Central memory CD4-positive, alpha-beta T cell (primary cell): ENCODE data around the gene C18orf63.

Source experiments
- DNase-seq: peaks from one replicate; pipeline ENCODE4 v3.0.0; 2022

C18orf63 gene

GRCh38 chr18:74381621-74382295 is 66.1 kb downstream of the C18orf63 start:
- DNase-seq: no peak

DNA sequence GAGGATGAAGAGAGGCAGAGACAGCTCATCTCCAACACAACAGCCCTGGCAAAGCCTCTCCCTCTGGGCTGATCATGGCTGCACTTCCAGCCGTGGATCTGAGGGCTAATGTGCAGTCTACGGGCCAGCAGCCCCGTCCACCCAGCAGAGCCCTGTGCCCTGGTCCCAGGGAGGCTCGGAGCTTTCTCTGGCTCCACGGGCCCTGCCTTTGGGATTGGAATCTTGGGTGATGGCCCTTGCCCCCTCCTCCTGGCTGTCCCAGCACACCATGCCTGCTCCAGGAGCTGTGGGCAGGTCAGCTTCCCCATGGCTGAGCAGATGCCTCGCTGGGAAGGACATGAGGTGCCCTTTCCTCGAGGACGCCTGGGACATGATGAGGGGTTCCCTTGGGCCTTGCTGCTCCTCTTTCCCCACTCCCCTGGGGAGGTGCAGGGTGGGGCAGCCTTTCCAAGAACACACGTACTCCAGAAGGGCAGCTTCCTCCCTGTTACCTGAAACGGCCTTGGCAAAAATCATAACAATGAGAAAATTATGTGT is 66.9 kb downstream of the C18orf63 start:
- no peak for DNase-seq

DNA sequence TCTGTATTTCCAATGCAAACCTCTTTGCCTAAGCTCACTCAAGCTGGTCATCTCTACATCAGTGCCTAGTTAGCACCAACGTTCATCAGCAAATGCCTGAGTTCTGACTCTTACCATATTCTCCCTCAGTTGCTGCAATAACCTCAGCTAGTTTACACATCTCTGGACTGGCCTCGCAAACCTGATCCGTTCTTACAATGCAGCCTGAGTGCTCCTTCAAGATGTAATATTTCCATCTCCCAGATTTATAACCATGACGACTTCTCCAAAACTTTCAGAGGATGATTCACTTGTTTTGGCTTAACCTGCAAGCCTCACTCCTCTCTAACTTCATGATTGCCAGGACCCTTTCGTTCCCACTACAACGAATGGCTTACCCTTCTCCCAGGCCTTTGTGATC is 71.7 kb downstream of the C18orf63 start:
- DNase-seq: no peak

- no peak for DNase-seq
These were observed 72.6 kb downstream of the C18orf63 start for GRCh38 chr18:74388227-74388626.

DNA sequence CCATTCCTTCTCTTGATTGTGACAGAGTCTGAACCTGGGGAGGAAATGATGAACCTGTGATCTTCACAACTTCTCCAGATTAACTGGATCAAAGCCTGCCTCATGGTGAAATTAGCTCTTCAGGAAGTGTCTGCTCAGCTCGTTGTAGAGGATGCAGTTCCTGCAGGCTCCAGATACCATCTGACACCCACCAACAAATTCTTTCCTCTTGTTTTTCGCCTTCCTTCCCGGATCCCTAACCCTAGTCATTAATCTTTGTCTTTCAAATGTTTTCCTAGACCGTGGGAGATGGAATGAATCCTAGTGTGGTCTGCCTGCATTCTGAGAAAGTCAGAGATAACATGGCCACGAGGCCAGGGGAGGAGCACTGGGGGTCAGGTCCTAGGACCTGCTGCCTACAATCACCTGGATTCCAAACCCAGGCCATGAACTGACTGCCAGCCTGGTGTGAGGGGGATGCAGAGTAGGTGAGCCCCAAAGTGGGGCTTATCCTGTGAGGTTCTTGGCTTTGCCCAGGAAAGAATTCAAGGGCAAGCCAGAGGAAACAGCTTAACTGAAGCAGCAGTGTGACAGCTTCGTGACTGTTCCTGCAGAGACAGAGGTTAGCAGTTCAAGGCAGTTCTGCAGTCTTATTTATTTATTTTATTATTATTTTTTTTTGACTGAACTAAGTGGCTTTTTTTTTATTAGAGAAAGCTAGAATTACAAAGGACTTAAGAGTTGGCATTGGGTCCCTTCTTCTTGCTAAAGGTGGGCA is 73.7 kb downstream of the C18orf63 start:
- no peak for DNase-seq

DNA sequence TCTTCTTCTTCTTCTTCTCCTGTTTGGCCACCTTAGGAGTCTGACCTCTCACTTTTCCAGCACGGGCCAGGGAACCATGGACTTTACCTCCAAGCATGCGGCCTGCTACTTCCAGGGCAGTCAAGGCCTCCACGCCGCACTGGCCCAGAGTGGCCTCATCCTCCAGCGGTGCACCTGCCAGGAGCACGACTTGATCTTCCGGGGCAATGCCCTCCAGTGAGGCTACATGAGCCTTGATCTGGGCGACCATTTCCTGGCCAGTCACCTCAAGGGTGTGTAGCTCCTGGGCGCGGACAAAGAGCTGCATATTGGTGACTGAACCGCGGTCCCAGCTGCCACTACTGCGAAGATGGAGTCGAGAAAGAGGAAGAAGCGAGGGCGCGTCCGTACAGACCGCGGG is 74.4 kb downstream of the C18orf63 start:
- DNase-seq: no peak

DNA sequence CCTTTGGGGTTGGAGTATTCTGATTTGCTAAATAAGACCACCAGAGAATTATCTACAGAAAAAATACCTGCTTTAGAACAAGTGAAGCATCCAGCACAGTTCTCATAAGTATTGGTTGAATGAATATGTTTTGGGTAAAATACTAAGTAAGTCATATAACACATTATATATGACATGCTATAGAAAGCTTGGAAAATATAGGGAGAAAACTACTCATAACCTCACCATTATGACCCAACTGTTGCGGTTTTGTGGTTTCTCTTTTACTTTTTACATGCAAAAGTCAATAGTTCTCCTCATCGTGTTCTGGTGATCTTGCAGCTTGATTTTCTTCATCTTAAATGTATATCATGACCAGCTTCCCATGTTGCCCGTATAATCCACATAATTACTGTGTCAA is 75.3 kb downstream of the C18orf63 start:
- no peak for DNase-seq

GRCh38 chr18:74392323-74392722 is 76.7 kb downstream of the C18orf63 start:
- DNase-seq: no peak

DNA sequence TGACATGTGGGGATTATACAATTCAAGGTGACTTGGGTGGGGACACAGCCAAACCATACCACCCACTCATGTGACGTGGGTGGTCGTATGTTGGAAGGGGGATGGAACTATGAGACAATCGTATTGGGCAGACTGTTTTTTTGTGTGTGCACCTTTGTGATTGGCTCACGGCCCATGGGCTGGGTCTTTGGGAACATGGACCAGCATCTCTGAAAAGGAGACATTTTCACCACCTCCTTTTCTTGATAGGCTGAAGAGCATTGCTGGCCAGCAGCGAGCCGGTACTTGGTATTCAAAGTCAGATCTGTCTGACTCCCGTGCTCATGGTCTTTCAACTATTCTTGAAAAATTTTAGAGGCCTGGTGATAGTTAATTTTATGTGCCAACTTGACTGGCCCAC is 79.4 kb downstream of the C18orf63 start:
- DNase-seq: no peak

DNA sequence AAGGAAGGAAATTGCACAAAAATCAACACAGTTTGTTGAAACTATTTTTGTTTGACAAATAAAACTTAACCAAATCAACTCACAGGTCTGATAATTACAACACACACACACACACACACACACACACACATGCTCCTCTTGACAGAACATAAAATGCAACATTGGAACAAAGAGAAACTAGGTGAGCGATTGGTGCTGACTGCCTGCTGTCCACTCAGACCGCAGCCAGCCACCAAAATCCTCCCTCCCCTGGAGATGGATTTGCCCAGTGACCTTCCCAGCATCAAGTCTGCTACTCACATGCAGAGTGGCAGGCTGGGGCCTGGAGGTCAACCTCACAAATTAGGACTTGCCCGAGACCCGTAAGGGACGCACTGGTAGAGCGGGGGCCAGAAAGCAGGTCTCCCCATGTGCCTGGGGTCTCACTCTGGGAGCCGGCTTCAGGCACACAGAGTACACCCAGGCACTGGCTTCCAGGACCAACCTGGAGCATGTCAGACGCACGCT is 80.1 kb downstream of the C18orf63 start:
- DNase-seq: no peak

- no peak for DNase-seq
These were observed 80.8 kb downstream of the C18orf63 start for GRCh38 chr18:74396171-74397169.

DNA sequence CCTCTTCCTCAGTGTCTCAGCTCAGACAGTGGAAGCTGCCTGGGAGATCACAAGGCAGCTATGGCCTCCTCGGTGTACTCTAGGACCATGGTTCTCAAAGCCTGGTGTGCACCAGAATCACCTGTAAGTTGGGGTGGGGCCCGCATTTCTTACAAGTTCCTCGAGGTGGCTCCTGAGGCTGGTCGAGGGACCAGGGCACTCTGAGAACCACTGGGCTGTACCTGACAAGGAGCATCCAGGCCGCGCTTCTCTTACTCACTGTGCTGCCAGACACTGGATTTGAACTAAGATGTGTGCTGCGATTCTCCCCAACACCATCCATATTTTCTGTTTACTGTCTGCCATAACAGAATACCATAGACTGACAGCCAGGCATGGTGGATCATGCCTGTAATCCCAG is 81.9 kb downstream of the C18orf63 start:
- no peak for DNase-seq

DNA sequence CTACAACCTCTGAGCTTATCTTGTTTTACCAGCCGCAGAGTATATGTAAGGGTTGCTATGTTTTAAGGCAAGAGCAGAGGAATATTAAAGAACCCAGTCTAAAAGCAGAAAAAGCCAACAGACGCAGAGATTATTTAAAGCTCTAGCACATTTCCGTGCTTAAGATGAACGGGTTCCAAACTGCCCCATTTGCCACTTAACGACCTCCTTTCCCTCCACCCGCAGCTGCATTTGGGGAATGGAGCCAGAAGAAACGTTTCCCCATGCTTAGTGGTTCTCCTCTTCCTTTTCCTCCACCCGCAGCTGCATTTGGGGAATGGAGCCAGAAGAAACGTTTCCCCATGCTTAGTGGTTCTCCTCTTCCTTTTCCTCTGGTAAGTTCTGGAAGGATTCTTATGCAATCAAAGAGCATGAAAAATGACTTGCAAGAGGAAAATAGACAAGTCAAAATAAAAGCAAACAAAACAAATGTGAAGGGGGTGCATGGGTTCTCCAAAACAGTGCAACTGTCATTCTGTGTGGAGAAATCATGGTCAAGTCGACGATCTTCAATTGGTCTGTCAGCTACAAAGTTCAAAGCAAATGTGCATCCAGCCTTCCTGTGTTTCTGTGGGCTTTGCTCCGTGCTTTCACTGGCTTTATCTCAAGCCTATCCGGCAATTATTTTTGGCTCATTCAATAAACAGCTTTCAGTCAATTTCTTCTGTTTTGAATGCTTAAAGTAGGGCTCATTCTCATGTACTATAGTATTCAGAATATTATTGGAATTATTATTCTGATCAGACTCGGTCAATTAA is 83.7 kb downstream of the C18orf63 start:
- DNase-seq: no peak

GRCh38 chr18:74400813-74401212 is 85.2 kb downstream of the C18orf63 start:
- no peak for DNase-seq

GRCh38 chr18:74402806-74403433 is 87.3 kb downstream of the C18orf63 start:
- no peak for DNase-seq

- DNase-seq: no peak
These were observed 92.2 kb downstream of the C18orf63 start for GRCh38 chr18:74407888-74408287.
